OCI-LY1 (cell line): ENCODE results near the gene NNT.

Source experiments
- CTCF ChIP-seq: fragments of 200-600 bp; sonication (generic), shearing (Covaris generic); IDR thresholded peaks from 2 replicates; pipeline ENCODE4 v1.5.1; 2017; ENCODE audit warnings: mild to moderate bottlenecking, antibody characterized with exemption, low read length, moderate library complexity, mixed read lengths
- EZH2 ChIP-seq: fragments of 200-600 bp; sonication (generic), shearing (Covaris generic); IDR thresholded peaks from 2 replicates; pipeline ENCODE4 v1.8.0; 2017; ENCODE audit warnings: borderline replicate concordance, mixed run types, mild to moderate bottlenecking, antibody characterized with exemption, low read length, moderate library complexity, mixed read lengths

- no peak for TF ChIP-seq CTCF
- no peak for TF ChIP-seq EZH2
These were observed 46.9 kb upstream of the NNT start for GRCh38 chr5:43555895-43556606.
